Left lung (tissue), 10 donors: ENCODE measurements around the gene CYP4F2. TPM values are rescaled to one million over a fixed set of nuclear protein-coding genes. Genes with fewer than 3 reads are reported as not detected.
"Not testable (repeated sequence)": the region's sequence is repeated elsewhere in the genome, so short reads cannot be mapped to it uniquely, and the experiment has no call there.

Experiments used
- ATAC-seq: fragments of 200-7000 bp; cut with Tn5 transposase; one replicate; pipeline ENCODE4 v1.9.1; 2020; ENCODE audit warnings: moderate library complexity
- DNase-seq, 4 donors: peaks; one replicate each; pipeline ENCODE4 v3.0.0-alpha.2; 2013 to 2020
- H3K27ac ChIP-seq, 2 donors: fragments of 200-600 bp; sonication (generic) in 1 of 2; one replicate each; pipeline versions ENCODE4 v1.5.0 to v1.8.0; 2020 to 2021
- H3K27me3 ChIP-seq, 2 donors: fragments of 200-600 bp; sonication (generic) in 1 of 2; one replicate each; pipeline versions ENCODE4 v1.5.0 to v1.8.0; 2020 to 2021
- H3K36me3 ChIP-seq, 2 donors: fragments of 200-600 bp; sonication (generic) in 1 of 2; one replicate each; pipeline versions ENCODE4 v1.5.0 to v1.8.0; 2020 to 2021
- H3K4me1 ChIP-seq, 2 donors: fragments of 200-600 bp; one replicate each; pipeline ENCODE4 v1.8.0; 2021
- H3K4me3 ChIP-seq, 2 donors: fragments of 200-600 bp; sonication (generic) in 1 of 2; one replicate each; pipeline versions ENCODE4 v1.5.0 to v1.8.0; 2020 to 2021; ENCODE audit warnings: mild to moderate bottlenecking in 1 of 2
- H3K9me3 ChIP-seq, 2 donors: fragments of 200-600 bp; sonication (generic) in 1 of 2; one replicate each; pipeline versions ENCODE4 v1.5.0 to v1.8.0; 2020 to 2021
- intact Hi-C, 2 donors: fragments of 100-400 bp; cut with DNase I; formaldehyde crosslinking; loops; one replicate each; pipeline versions ENCODE4 v1.11.2 to v1.14.2; 2022
- polyA plus RNA-seq, 6 donors: library from polyadenylated mRNA; unstranded; fragments of 120-200 nt; gene quantifications; one replicate each; pipeline ENCODE4 v1.2.1, GENCODE V29; 2013; ENCODE audit not compliant: insufficient read length in 6 of 6
- total RNA-seq, 2 donors: library from RNA; stranded (reverse); fragmentation: NEBNext Ultra II Directional; extraction: Animal tissue kit (Norgen Biotek cat#: 25700); gene quantifications; one replicate each; pipeline ENCODE4 v1.2.1, GENCODE V29; 2021
- TF ChIP-seq, protein P1 (sequence below), 2 donors: fragments of 200-600 bp; sonication (generic) in 1 of 2; IDR thresholded peaks; one replicate each; pipeline versions ENCODE4 v1.5.0 to v1.8.0; 2021; ENCODE audit warnings: antibody characterized with exemption in 2 of 2
- donor health status: DM: no; HTN: yes; CAD: no.
- donor health status: DM: no; HTN: no; CAD: no.

Gene CYP4F2
- total and polyA plus RNA-seq, 8 donors: 0.34 TPM; not detected in 7

DNA sequence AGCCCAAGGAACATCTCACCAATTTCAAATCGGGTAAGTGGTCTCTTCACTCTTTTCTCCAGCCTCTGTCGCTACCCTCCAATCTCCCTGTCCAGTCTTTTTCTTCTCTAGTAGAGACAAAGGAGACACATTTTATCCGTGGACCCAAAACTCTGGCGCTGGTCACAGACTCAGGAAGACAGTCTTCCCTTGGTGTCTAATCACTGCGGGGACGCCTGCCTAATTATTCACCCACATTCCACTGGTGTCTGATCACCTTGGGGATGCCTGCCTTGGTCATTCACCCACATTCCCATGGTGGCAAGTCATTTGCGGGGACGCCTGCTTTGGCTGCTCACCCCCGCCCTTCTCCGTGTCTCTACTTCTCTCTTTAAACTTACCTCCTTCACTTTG, 68.6 kb downstream of the CYP4F2 start:
- ATAC-seq (no peak), DNase-seq (no peak)
- H3K9me3 ChIP-seq: no peaks in the 10 kb centered on the region
- no peaks in the 10 kb centered on the region for H3K36me3 ChIP-seq
- no peak overlapping the region for H3K4me3 ChIP-seq
- H3K27ac ChIP-seq: no peak overlapping the region
- TF ChIP-seq, protein P1, sequence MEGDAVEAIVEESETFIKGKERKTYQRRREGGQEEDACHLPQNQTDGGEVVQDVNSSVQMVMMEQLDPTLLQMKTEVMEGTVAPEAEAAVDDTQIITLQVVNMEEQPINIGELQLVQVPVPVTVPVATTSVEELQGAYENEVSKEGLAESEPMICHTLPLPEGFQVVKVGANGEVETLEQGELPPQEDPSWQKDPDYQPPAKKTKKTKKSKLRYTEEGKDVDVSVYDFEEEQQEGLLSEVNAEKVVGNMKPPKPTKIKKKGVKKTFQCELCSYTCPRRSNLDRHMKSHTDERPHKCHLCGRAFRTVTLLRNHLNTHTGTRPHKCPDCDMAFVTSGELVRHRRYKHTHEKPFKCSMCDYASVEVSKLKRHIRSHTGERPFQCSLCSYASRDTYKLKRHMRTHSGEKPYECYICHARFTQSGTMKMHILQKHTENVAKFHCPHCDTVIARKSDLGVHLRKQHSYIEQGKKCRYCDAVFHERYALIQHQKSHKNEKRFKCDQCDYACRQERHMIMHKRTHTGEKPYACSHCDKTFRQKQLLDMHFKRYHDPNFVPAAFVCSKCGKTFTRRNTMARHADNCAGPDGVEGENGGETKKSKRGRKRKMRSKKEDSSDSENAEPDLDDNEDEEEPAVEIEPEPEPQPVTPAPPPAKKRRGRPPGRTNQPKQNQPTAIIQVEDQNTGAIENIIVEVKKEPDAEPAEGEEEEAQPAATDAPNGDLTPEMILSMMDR (IDR thresholded peaks at IDR 0.05): no peak
- intact Hi-C loops: no loop called here
- peaks cover 0 to 17% of the 10 kb centered on the region in 2 donors for H3K27me3 ChIP-seq
- no peaks in the 10 kb centered on the region for H3K4me1 ChIP-seq

GRCh38 chr19:15828611-15829305, 69.1 kb downstream of the CYP4F2 start:
- H3K4me3 ChIP-seq, DNase-seq, H3K9me3 ChIP-seq, intact Hi-C loops, ATAC-seq, H3K27ac ChIP-seq, H3K4me1 ChIP-seq, H3K36me3 ChIP-seq: not testable (repeated sequence)
- peaks cover 0 to 17% of the 10 kb centered on the region in 2 donors for H3K27me3 ChIP-seq

GRCh38 chr19:15828121-15828610, 69.7 kb downstream of the CYP4F2 start:
- intact Hi-C loops: no loop called here
- Histone ChIP-seq H3K27me3 (peaks cover 0 to 17% of the 10 kb centered on the region in 2 donors), H3K9me3 (no peaks in the 10 kb centered on the region), H3K4me3 (no peak overlapping the region), H3K36me3 (no peaks in the 10 kb centered on the region), H3K4me1 (no peaks in the 10 kb centered on the region), H3K27ac (no peak overlapping the region)
- TF ChIP-seq, protein P1 (IDR thresholded peaks at IDR 0.05): no peak
- ATAC-seq (no peak), DNase-seq (no peak)

Other genes with a start within 250 kb of the CYP4F2 start
- gene CYP4F12, start 225.0 kb downstream of the CYP4F2 start, total RNA-seq: 1 to 10 TPM; 3.8 to 5.9 TPM
- gene CYP4F12, start 225.0 kb downstream of the CYP4F2 start, polyA plus RNA-seq: 10 to 100 TPM in 4 of 6 donors, 1 to 10 TPM in 2; 5.8 to 15.8 (median 11.0) TPM
- gene OR10H2, start 170.1 kb downstream of the CYP4F2 start, total RNA-seq: not detected
- not detected for gene OR10H2, start 170.1 kb downstream of the CYP4F2 start, polyA plus RNA-seq
- not detected for gene OR10H3, start 160.1 kb downstream of the CYP4F2 start, total RNA-seq
- not detected for gene OR10H3, start 160.1 kb downstream of the CYP4F2 start, polyA plus RNA-seq
- gene OR10H5, start 110.4 kb downstream of the CYP4F2 start, total RNA-seq: not detected
- under 1 TPM; 0.09 to 0.15 (median 0.11) TPM for gene OR10H5, start 110.4 kb downstream of the CYP4F2 start, polyA plus RNA-seq
- under 1 TPM in 1 of 2 donors, not detected in 1; 0.06 TPM for gene OR10H1, start 82.4 kb downstream of the CYP4F2 start, total RNA-seq
- under 1 TPM in 3 of 6 donors, not detected in 3; 0.04 to 0.11 (median 0.11) TPM for gene OR10H1, start 82.4 kb downstream of the CYP4F2 start, polyA plus RNA-seq
- 1 to 10 TPM in 1 of 2 donors, not detected in 1; 2.3 TPM for gene CYP4F11, start 36.5 kb upstream of the CYP4F2 start, total RNA-seq
- gene CYP4F11, start 36.5 kb upstream of the CYP4F2 start, polyA plus RNA-seq: under 1 TPM in 1 of 6 donors, not detected in 5; 0.04 TPM
- not detected for gene OR10H4, start 50.9 kb upstream of the CYP4F2 start, total RNA-seq
- not detected for gene OR10H4, start 50.9 kb upstream of the CYP4F2 start, polyA plus RNA-seq
- 100 to 1,000 TPM; 437 to 536 TPM for gene TPM4, start 178.4 kb upstream of the CYP4F2 start, total RNA-seq
- 100 to 1,000 TPM; 553 to 631 (median 558) TPM for gene TPM4, start 178.4 kb upstream of the CYP4F2 start, polyA plus RNA-seq
- 10 to 100 TPM; 70.7 to 88.8 TPM for gene RAB8A, start 213.8 kb upstream of the CYP4F2 start, total RNA-seq
- 100 to 1,000 TPM in 1 of 6 donors, 10 to 100 TPM in 5; 64.9 to 102 (median 73.0) TPM for gene RAB8A, start 213.8 kb upstream of the CYP4F2 start, polyA plus RNA-seq
- 1 to 10 TPM; 7.1 to 8.5 TPM for gene HSH2D, start 245.6 kb upstream of the CYP4F2 start, total RNA-seq
- 1 to 10 TPM; 1.8 to 2.7 (median 2.1) TPM for gene HSH2D, start 245.6 kb upstream of the CYP4F2 start, polyA plus RNA-seq